Measurements from ENCODE around the gene REP15.
A peak's percentile ranks its signal among the peaks of the same experiment; 100 is the strongest.

REP15 gene

GRCh38 chr12:27709932-27710591 is 13.8 kb downstream of the REP15 start:
- no peak for TF ChIP-seq CTCF (IDR thresholded peaks at IDR 0.05; ENCODE audit: control insufficient read depth, insufficient read depth, low read depth, low read length, missing control alignments)
- DNase-seq (ENCODE audit: low read depth): no peak
- H3K4me3 ChIP-seq (ENCODE audit: control insufficient read depth, low read depth, low read length): peak overlapping the region; percentile 73

- H3K4me3 ChIP-seq (ENCODE audit: control insufficient read depth, low read depth, low read length): peak within 1 kb of the TSS; percentile 73
- no peak for TF ChIP-seq CTCF (IDR thresholded peaks at IDR 0.05; ENCODE audit: control insufficient read depth, insufficient read depth, low read depth, low read length, missing control alignments)
- peak; percentile 73 for DNase-seq (ENCODE audit: low read depth)
Measured at GRCh38 chr12:27710592-27711316, 14.5 kb downstream of the REP15 start, which contains the start of gene MRPS35. Gene MRPS35 (plus strand): TSS chr12:27710832. CDS start chr12:27710844, 12 bp downstream.

GRCh38 chr12:27711317-27711682 is 15.1 kb downstream of the REP15 start:
- no peak for TF ChIP-seq CTCF (IDR thresholded peaks at IDR 0.05; ENCODE audit: control insufficient read depth, insufficient read depth, low read depth, low read length, missing control alignments)
- DNase-seq (ENCODE audit: low read depth): no peak
- peak overlapping the region; percentile 73 for H3K4me3 ChIP-seq (ENCODE audit: control insufficient read depth, low read depth, low read length)

- TF ChIP-seq CTCF (IDR thresholded peaks at IDR 0.05; ENCODE audit: control insufficient read depth, insufficient read depth, low read depth, low read length, missing control alignments): no peak
- no peak for DNase-seq (ENCODE audit: low read depth)
- H3K4me3 ChIP-seq (ENCODE audit: control insufficient read depth, low read depth, low read length): no peak overlapping the region
Measured at GRCh38 chr12:27711967-27712366, 15.7 kb downstream of the REP15 start.

- H3K4me3 ChIP-seq (ENCODE audit: control insufficient read depth, low read depth, low read length): no peak overlapping the region
- no peak for DNase-seq (ENCODE audit: low read depth)
- no peak for TF ChIP-seq CTCF (IDR thresholded peaks at IDR 0.05; ENCODE audit: control insufficient read depth, insufficient read depth, low read depth, low read length, missing control alignments)
Measured at GRCh38 chr12:27723212-27723611, 27.0 kb downstream of the REP15 start.

- DNase-seq (ENCODE audit: low read depth): no peak
- no peak overlapping the region for H3K4me3 ChIP-seq (ENCODE audit: control insufficient read depth, low read depth, low read length)
- TF ChIP-seq CTCF (IDR thresholded peaks at IDR 0.05; ENCODE audit: control insufficient read depth, insufficient read depth, low read depth, low read length, missing control alignments): no peak
Measured at GRCh38 chr12:27730097-27730588, 33.9 kb downstream of the REP15 start.

Measured in AG09309 (cell line).